NCI-H187 (cell line): ENCODE results near the gene NOP9.

ENCODE experiments used
- DNase-seq, 2 experiments: peaks; one replicate each; lab custom pipeline; 2025; lab: John Stamatoyannopoulos, UW

Gene NOP9

DNA sequence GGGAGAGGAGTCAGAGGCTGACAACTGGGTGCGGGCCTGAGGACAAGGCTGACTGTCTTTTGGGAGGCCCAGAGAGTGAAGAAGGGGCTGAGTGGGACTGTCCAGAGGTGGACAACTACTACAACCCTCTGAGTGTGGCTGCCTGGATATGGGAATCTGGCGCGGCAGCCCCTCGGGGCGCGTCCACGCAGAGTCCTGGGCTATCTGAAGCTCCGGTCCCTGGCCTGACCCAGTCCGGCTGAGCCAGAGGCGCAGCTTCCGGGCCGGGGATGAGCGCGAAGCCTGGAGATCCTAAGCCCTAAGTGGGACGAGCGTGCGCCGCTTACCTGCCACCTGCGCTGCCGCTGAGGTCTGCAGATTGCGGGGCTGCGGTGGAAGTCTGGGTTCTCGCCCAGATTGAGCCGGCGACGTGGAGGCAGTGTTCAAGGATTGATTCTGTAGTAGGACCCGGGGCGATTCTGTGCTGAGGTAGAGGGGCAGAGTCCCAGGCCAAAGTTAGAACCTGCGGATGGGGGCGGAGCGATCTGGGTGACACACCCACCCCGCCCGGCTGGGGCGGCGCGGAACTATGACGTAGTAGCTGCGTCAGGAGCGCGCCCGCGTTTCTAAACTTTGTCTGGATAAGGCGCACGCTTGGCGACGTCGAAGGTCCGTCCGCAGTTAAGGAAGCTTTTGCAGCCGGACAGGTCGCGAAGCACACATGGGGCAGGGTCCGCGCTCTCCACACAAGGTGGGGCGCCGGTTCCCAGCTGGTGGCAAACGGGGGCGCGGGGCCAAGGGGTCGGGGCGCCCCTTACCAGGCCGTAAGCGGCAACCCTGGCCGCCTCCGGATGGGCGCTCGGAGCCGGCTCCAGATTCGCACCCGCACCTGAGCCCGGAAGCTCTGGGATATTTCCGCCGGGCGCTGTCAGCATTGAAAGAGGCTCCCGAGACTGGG lies at the start of gene NOP9, which contains the start of gene DHRS1:
Gene NOP9 (plus strand): TSS at position 596 of the 937 bp plus-strand sequence. CDS start 105 bp downstream, at position 701.
Gene DHRS1 (minus strand): TSS at position 526 of the 937 bp plus-strand sequence. CDS start 674 bp downstream, outside the sequence.
- DNase-seq = peak; percentile 73 to 85

- DNase-seq = no peak
These were observed 49.3 kb upstream of the NOP9 start for GRCh38 chr14:24250354-24250753.

GRCh38 chr14:24251880-24252288 lies 47.8 kb upstream of the NOP9 start:
- no peak for DNase-seq

- DNase-seq = no peak
These were observed 47.1 kb upstream of the NOP9 start for GRCh38 chr14:24252289-24253124.

GRCh38 chr14:24253936-24254335 lies 45.7 kb upstream of the NOP9 start:
- no peak for DNase-seq

- no peak for DNase-seq
These were observed 44.8 kb upstream of the NOP9 start for GRCh38 chr14:24254630-24255392.

DNA sequence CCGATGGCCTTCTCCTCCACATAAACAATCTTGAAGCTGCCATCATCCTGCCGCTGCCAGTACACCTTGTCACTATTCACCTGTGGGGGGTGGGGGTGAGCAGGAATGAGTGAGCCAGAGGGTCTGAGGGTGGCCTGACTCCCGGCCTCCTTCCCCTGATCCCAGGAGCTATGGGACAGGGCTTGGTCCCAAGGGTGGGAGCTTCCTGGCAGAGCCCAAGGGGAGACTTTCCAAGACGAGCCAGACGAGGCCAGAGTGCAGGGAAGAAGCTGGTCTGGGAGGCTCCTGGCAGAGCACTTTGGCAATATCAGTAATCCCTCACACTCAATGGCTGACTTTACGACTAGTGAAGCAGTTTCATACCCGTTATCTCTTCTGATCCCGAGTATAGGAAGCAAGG lies 44.2 kb upstream of the NOP9 start:
- no peak for DNase-seq

GRCh38 chr14:24255931-24256711 lies 43.5 kb upstream of the NOP9 start:
- no peak for DNase-seq

DNA sequence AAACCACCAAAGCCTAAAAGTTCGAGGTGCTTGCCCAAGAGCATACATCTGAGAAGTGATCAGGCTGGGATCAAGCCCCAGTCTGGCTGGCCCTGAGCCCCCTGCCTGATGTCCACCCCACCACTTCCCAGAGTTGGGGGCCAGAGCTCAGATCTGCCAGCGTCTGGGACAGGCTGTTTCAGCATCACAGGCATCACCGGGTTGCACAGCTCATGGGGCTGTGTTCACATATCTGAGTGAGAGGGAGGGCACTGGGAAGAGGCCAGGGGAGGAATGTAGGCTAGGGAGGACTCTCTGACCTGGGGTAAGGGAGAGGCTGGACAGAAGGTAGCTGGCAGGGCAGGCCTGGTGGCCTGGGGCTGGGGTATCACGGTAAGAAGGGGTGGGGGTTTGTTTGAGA lies 42.7 kb upstream of the NOP9 start:
- no peak for DNase-seq

DNA sequence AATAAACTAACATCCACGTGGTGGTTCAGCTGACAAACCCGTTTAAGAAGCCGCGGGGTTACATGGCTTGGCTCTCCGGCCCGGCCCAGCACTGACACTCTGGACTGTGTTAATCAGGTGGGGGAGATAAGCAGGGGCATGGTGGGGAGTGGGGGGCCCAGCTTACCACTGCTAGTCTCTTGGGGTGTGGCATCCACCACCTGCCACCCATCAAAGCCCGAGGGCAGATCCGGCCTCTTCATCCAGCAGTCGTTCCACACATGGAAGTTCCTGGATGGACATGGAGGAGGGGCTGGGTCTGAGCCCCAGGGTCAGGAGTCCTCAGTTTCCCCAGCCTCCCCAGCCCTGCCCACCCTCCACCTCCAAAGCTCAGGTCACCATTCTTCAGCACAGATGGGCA lies 41.5 kb upstream of the NOP9 start:
- no peak for DNase-seq

GRCh38 chr14:24258548-24259265 lies 40.9 kb upstream of the NOP9 start:
- DNase-seq = no peak

GRCh38 chr14:24259282-24260025 lies 40.2 kb upstream of the NOP9 start:
- DNase-seq = no peak

DNA sequence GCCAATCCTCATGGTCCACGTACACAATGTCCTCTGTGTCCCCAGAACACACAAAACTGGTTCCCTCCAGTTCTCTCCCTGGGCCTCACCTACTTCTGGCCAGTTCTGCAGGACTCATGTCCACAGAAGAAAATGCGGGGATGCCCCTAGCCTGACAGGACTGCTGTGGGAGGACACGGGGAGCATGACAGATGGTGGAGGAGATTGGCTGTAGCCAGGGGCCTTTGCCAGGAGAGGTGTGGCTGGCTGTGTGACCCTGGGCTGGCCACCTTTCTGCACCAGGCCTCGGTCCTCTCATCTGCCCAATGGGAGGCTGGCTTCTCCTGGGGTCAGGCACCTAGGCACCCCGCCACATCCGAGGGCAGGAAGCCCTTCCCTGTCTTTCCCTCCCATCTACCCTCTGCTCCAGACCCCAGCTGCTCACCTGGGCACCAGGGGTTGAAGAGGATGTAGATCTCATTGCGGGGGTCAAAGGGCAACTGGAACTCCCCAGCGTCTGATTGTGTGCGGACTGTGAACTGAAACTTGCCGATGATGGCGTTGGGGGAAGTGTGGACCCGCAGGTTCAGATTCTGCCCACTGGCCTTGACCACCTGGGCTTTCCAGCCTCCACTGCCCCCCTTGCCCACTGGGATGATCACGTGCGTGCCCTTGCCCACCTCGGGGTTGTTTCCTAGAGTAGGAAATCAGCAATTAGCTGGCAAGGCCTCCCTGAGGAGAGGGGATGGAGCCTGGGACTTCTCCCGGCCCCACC lies 39.4 kb upstream of the NOP9 start:
- DNase-seq = no peak

- no peak for DNase-seq
These were observed 38.9 kb upstream of the NOP9 start for GRCh38 chr14:24260780-24261157.

- no peak for DNase-seq
These were observed 38.2 kb upstream of the NOP9 start for GRCh38 chr14:24261256-24261968.

GRCh38 chr14:24261969-24262327 lies 37.7 kb upstream of the NOP9 start:
- DNase-seq = no peak

- DNase-seq = no peak
These were observed 36.6 kb upstream of the NOP9 start, which contains the start of gene TGM1 for GRCh38 chr14:24262821-24263733. Gene TGM1 (minus strand): TSS chr14:24263177. CDS start chr14:24262352, 825 bp downstream.
